Astrocyte of the cerebellum (primary cell): ENCODE measurements around the gene TRAPPC4.

Experiments used
- DNase-seq: peaks from one replicate; pipeline ENCODE4 v3.0.0-alpha.2; 2011; ENCODE audit warnings: low read depth
- H3K4me3 ChIP-seq: 2 replicates; pipeline ENCODE4 v1.5.1; 2011; ENCODE audit warnings: mild to moderate bottlenecking, low read depth, low read length, moderate library complexity
- CTCF ChIP-seq: IDR thresholded peaks from 2 replicates; pipeline ENCODE4 v1.5.1; 2012; ENCODE audit warnings: low read length, low read depth, moderate library complexity, mild to moderate bottlenecking; ENCODE audit errors: missing control alignments
- in situ Hi-C: cut with HindIII; loops from 2 replicates; pipeline ENCODE4 v1.10.0; 2017; ENCODE audit warnings: low sequenced_read_pairs

TRAPPC4 gene

GRCh38 chr11:119047205-119047604 lies 28.6 kb downstream of the TRAPPC4 start:
- in situ Hi-C loops, result no loop called here
- DNase-seq, result no peak
- no peak overlapping the region for H3K4me3 ChIP-seq
- no peak for TF ChIP-seq CTCF

- DNase-seq, result no peak
- no peak for TF ChIP-seq CTCF
- H3K4me3 ChIP-seq, result no peak overlapping the region
- in situ Hi-C loops, result no loop called here
Observed at GRCh38 chr11:119048644-119049043, 30.1 kb downstream of the TRAPPC4 start.

GRCh38 chr11:119049081-119049480 lies 30.5 kb downstream of the TRAPPC4 start:
- in situ Hi-C loops, result no loop called here
- DNase-seq, result no peak
- TF ChIP-seq CTCF, result no peak
- H3K4me3 ChIP-seq, result no peak overlapping the region

GRCh38 chr11:119051440-119052162 lies 33.0 kb downstream of the TRAPPC4 start:
- no peak overlapping the region for H3K4me3 ChIP-seq
- no peak for TF ChIP-seq CTCF
- no peak for DNase-seq
- in situ Hi-C loops, result no loop called here

GRCh38 chr11:119052163-119052814 lies 33.7 kb downstream of the TRAPPC4 start:
- in situ Hi-C loops, result no loop called here
- no peak overlapping the region for H3K4me3 ChIP-seq
- DNase-seq, result no peak
- no peak for TF ChIP-seq CTCF

GRCh38 chr11:119054418-119054817 lies 35.9 kb downstream of the TRAPPC4 start:
- no peak for TF ChIP-seq CTCF
- no peak for DNase-seq
- in situ Hi-C loops, result no loop called here
- H3K4me3 ChIP-seq, result no peak overlapping the region
